GM18505 (cell line): ENCODE measurements around the gene ENSA.
"Not testable (repeated sequence)": the region's sequence is repeated elsewhere in the genome, so short reads cannot be mapped to it uniquely, and the experiment has no call there.

Source experiments
- ATAC-seq: cut with Tn5 transposase; IDR thresholded peaks from one replicate; pipeline ENCODE4 v1.9.1; 2021; ENCODE audit not compliant: unreplicated experiment
- POLR2A ChIP-seq: IDR thresholded peaks from 4 replicates; pipeline ENCODE4 v1.6.1; 2011; ENCODE audit warnings: borderline replicate concordance; ENCODE audit not compliant: insufficient read depth, insufficient read length; ENCODE audit errors: extremely low read depth

The ENSA gene, protein sequence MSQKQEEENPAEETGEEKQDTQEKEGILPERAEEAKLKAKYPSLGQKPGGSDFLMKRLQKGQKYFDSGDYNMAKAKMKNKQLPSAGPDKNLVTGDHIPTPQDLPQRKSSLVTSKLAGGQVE

DNA sequence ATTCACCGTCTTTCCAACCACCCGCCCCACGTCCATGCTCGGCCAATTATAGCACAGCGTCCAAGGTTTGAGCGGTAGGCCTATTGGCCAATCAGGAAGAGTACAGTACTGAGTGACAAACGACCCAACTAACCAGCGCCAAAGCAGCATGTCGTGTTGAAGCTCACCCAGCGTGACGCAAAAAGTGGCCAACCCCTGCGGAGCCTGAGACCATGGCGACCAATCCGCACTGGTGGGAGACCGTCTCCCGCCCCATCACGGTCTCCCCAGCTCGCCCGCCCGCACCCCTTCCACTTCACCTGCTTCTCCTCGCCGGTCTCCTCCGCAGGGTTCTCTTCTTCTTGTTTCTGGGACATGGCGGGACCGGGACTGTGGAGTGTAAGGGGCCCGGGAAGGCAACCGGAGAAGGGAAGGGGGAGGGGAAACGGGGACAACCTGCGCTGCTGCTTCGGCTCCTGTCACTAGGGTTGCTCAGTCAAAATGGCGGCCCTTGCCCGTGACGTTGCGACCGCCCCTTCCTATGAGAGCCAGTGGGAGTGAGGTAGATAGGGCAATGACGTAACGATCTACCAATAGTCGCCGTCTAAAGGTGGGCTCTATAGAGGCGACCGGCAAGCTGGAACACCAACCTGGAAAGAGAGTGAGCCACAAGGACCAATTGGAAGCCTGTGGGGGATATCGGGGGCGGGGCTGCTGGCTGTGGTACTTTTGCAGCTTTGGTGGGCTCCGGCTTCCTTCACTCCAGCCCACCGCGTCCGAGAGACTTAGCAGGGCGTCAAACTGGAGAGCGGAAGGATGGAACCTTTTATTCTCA, at the start of gene ENSA:
Gene ENSA (minus strand): TSS at position 498 of the 814 bp plus-strand sequence. CDS start 142 bp downstream, at position 356.
- peak; percentile 73 for TF ChIP-seq POLR2A
- peak; percentile 90 for ATAC-seq

DNA sequence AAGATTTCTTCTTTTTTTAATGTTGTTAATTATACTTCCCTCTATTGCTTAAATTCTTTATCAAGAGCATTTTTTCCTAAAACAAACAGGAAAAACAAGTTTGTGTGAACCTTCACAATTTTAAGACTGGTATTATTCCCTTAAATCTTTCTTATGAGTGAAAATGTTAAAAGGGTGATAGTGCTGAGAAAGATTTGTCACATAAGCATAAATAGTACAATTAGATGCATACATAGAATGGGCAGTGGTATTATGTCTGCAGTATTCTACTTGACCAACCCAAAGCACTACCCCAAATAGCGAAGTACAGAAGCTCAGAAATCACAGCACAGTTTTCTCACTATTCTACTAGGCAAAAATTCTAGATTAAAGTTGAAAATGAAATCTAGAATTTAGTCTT, 49.6 kb upstream of the ENSA start:
- no peak for ATAC-seq
- TF ChIP-seq POLR2A: no peak

DNA sequence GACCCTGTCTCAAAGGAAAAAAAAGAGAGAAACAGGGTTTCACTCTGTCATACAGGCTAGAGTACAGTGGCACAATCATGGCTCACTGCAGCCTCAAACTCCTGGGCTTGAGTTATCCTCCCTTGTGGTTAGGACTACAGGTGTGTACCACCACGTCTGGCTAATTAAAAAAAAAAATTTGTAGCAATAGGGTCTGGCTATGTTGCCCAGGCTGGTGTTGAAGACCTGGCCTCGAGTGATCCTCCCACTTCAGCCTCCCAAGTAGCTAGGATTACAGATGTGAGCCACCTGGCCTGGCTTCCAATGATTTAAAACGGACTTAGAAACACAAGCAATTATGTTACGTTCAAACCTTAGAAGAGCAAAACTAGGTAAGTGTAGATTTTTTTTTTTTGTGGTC, 45.5 kb upstream of the ENSA start:
- ATAC-seq: no peak

DNA sequence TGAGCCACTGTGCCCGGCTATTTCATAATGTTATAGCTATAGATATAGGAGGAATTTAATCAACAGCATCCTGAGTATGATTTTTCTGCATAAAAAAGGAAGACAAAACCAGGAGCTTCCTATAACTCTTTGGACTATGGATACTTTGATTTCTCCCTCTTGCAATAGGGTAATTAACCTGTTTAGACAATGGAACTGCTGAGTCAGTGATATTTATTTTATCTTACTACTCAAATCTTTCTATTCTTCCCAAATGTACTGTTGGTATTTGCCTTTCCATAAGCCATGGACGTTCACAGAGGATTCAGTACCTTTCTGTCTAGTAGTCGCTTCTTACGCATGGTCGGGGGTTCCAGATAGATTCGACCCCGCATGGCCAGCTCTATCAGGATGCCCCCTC, 33.9 kb upstream of the ENSA start:
- ATAC-seq: no peak

More for the DNA sequence above, 45.5 kb upstream of the ENSA start:
- no peak for TF ChIP-seq POLR2A

DNA sequence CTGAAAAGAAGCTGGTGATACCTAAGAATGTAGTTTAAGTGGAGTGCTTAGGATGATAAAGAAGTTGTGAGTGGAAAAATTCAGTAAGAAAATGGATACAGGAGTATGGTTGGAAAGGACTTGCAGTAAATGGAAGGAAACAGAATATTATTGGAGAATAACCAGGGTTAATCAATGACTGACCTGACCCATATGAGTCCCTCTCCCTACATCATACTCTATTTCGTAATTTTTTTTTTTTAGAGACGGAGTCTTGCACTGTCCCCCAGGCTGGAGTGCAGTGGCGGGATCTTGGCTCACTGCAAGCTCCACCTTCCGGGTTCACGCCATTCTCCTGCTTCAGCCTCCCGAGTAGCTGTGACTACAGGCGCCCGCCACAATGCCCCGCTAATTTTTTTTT, 33.4 kb upstream of the ENSA start:
- no peak for ATAC-seq
- no peak for TF ChIP-seq POLR2A

More for the DNA sequence above, 33.9 kb upstream of the ENSA start:
- no peak for TF ChIP-seq POLR2A

DNA sequence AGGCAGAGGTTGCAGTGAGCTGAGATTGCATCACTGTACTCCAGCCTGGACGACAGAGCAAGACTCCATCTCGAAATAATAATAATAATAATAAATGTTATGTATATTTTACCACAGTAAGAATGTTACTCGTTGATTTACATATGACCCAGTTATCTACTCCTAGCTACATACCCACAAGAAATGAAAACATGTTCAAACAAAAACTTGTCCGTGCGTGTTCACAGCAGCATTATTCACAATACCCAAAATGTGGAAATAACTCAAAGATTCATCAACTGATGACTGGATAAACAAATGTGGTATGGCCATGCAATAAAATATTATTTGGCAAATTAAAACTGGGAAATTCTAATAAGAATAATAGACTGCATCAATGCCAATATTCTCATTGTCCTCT, 31.7 kb upstream of the ENSA start:
- no peak for ATAC-seq
- no peak for TF ChIP-seq POLR2A

DNA sequence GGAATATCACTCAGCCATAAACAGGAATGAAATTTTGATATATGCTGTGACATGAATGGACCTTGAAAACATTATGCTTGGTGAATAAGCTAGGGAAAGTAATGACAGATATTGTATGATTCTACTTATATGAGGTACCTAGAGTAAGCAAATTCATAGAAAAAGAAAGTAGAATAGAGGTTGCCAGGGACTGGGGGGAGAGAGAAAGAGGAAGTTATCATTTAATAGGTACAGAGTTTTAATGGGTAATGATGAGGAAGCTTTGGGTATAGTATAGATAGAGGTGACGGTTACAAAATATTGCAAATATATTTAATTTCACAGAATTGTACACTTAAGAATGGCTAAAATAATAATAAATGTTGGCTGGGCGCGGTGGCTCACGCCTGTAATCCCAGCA, 31.2 kb upstream of the ENSA start:
- TF ChIP-seq POLR2A: no peak

DNA sequence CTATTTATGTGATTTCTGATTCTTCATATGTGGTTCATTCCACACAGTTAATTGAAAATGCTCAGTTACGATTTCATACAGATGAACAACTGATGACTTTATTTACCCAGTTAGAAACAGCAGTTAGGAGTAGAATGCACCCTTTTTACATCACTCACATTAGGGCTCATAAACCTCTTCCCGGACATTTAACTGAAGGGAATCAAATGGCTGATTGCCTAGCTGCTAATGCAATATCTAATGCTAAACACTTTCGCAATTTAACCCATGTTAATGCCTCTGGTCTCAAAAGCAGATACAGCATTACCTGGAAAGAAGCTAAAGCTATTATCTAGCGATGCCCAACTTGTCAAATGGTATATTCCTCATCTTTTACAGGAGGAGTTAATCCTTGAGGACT, 27.7 kb upstream of the ENSA start:
- ATAC-seq: not testable (repeated sequence)

More for the DNA sequence above, 31.2 kb upstream of the ENSA start:
- ATAC-seq: no peak

DNA sequence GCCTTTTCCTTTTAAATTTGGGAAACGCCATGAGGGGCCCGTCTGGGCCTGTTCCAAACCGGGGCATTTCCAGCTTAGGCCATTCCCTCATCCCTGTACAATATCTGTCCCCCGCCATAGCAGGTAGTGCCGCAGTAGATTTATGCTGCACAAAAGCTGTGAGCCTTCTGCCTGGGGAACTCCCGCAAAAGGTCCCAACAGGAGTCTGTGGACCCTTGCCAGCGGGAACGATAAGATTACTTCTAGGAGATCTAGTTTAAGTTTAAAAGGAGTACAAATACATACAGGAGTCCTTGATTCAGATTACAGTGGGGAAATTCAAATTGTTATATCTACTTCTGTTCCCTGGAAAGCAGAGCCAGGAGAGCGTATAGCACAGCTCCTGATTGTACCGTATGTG, 25.2 kb upstream of the ENSA start:
- not testable (repeated sequence) for ATAC-seq

DNA sequence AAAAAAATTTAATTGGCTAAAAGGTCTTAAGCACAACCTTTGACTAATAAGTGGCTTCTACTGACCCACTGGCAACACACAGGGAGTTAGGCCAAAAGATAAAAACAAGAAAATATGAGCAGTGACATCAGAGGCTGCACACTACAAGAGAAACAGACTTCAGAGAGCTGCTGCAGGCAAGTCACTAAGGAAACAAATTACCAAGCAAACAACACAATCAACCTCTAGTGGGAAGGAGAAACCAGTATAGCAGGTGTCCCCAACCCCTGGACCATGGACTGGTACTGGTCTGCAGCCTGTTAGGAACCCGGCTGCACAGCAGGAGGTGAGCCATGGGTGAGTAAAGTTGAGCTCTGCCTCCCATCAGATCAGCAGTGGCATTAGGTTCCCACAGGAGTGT, 20.8 kb upstream of the ENSA start:
- no peak for ATAC-seq

DNA sequence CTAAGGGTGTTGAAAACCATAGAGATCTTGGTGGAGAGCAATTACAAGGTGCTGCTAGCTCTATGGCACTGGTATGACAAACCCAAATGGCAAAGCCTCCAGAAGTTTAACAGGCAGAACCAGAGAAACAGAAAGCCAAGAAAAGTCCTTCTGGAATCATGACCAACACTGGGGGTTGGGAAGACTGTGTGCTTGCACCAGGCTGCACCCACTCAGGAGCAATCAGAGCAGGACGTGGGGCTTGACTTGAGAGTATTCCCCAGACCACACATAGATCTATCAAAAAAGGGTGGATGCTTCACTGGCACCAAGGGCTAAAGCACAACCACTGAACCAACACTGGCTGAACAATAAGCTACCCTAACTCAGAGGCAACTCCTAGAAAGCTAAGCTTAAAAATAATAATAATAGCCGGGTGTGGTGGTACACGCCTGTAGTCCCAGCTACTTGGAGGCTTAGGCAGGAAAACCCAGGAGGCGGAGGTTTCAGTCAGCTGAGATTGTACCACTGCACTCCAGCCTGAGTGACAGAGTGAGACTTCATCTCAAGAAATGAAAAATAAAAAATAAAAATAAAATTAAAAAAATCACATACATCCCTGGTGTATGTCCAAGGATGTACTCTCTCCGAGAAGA, 20.1 kb upstream of the ENSA start:
- TF ChIP-seq POLR2A: no peak

More for the DNA sequence above, 20.8 kb upstream of the ENSA start:
- TF ChIP-seq POLR2A: no peak

DNA sequence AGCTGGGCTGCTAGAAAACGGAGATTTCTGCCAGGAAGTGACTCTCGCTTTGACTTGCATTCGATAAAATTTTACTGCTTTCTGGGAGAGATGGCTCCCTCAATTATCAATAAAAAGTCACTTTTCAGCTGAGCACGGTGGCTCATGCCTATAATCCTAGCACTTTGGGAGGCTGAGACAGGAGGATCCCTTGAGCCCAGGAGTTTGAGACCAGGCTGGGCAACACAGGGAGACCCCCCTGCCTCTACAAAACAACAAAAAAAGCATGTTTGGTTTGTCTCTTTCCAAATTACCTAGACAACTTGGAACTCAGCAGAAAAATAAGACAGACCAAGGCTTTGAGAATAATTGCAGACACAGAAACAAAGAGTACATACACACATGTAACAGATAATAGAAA, 12.9 kb upstream of the ENSA start:
- no peak for ATAC-seq
- no peak for TF ChIP-seq POLR2A

More for the DNA sequence above, 20.1 kb upstream of the ENSA start:
- no peak for ATAC-seq

DNA sequence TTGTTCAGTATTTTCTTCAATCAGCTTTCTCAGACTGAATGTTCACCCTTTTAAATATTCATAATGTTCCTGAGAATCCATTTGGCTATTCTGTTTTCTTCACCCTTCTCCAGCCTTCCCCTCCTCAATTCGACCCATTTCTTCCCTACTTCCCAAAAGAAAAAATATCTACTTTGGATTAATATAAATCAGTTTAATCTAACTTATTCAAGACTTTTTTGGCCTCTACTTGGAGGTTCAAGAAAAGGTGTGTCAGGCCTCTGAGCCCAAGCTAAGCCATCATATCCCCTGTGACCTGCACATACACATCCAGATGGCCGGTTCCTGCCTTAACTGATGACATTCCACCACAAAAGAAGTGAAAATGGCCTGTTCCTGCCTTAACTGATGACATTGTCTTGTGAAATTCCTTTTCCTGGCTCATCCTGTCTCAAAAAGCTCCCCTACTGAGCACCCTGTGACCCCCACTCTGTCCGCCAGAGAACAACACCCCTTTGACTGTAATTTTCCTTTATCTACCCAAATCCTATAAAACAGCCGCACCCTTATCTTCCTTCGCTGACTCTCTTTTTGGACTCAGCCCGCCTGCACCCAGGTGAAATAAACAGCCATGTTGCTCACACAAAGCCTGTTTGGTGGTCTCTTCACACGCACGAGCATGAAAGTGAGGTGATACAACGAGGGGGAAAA, 11.9 kb upstream of the ENSA start:
- not testable (repeated sequence) for ATAC-seq

DNA sequence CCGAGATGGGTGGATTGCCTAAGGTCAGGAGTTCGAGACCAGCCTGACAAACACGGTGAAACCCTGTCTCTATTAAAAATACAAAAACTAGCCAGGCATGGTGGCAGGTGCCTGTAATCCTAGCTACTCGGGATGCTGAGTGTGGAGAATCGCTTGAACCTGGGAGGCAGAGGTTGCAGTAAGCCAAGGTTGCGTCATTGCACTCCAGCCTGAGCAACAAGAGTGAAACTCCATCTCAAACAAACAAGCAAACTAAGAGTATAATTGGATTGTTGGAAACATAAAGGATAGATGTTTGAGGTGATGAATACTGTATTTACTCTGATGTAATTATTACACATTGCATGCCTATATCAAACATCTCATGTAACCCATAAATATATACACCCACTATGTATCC, 9.0 kb upstream of the ENSA start:
- ATAC-seq: not testable (repeated sequence)

DNA sequence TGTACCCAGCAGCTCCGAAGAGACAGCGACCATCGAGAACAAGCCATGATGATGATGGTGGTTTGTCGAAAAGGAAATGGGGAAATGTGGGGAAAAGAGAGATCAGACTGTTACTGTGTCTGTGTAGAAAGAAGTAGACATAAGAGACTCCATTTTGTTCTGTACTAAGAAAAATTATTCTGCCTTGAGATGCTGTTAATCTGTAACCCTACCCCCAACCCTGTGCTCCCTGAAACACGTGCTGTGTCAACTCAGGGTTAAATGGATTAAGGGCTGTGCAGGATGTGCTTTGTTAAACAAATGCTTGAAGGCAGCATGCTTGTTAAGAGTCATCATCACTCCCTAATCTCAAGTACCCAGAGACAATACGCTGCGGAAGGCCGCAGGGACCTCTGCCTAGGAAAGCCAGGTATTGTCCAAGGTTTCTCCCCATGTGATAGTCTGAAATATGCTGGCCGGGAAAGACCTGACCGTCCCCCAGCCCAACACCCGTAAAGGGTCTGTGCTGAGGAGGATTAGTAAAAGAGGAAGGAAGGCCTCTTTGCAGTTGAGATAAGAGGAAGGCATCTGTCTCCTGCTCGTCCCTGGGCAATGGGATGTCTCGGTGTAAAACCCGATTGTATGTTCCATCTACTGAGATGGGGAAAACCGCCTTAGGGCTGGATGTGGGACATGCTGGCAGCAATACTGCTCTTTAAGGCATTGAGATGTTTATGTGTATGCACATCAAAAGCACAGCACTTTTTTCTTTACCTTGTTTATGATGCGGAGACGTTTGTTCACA, 5.6 kb upstream of the ENSA start:
- ATAC-seq: not testable (repeated sequence)
